ENCODE data around the gene URM1.
A peak's percentile ranks its signal among the peaks of the same experiment; 100 is the strongest.

Gene URM1

GRCh38 chr9:128349772-128350171 is 21.4 kb upstream of the URM1 start:
- no peak for DNase-seq

- no peak for DNase-seq
Observed at GRCh38 chr9:128355451-128355850, 15.7 kb upstream of the URM1 start.

- no peak for DNase-seq
Observed at GRCh38 chr9:128358090-128358489, 13.1 kb upstream of the URM1 start.

- no peak for DNase-seq
Observed at GRCh38 chr9:128358861-128359260, 12.3 kb upstream of the URM1 start.

- no peak for DNase-seq
Observed at GRCh38 chr9:128360826-128361225, 10.3 kb upstream of the URM1 start.

- DNase-seq, result no peak
Observed at GRCh38 chr9:128361296-128361985, 9.7 kb upstream of the URM1 start.

- DNase-seq, result peak; percentile 19
Observed at GRCh38 chr9:128361986-128362646, 9.1 kb upstream of the URM1 start.

GRCh38 chr9:128362774-128363173 is 8.4 kb upstream of the URM1 start:
- DNase-seq, result no peak

- DNase-seq, result no peak
Observed at GRCh38 chr9:128365525-128365924, 5.6 kb upstream of the URM1 start.

- no peak for DNase-seq
Observed at GRCh38 chr9:128369024-128369706, 2.0 kb upstream of the URM1 start.

GRCh38 chr9:128370367-128370751 is 815 bp upstream of the URM1 start:
- DNase-seq, result no peak

GRCh38 chr9:128371630-128372117 is 500 bp downstream of the URM1 start:
- DNase-seq, result no peak

GRCh38 chr9:128372188-128372641 is 1.0 kb downstream of the URM1 start:
- no peak for DNase-seq

GRCh38 chr9:128372784-128373183 is 1.6 kb downstream of the URM1 start:
- DNase-seq, result no peak

GRCh38 chr9:128374221-128374675 is 3.1 kb downstream of the URM1 start:
- DNase-seq, result no peak

- no peak for DNase-seq
Observed at GRCh38 chr9:128375865-128376264, 4.7 kb downstream of the URM1 start.

- no peak for DNase-seq
Observed at GRCh38 chr9:128382261-128382660, 11.1 kb downstream of the URM1 start.

GRCh38 chr9:128383007-128383753 is 12.0 kb downstream of the URM1 start:
- DNase-seq, result no peak

GRCh38 chr9:128383791-128384190 is 12.6 kb downstream of the URM1 start:
- DNase-seq, result no peak

GRCh38 chr9:128384801-128385495 is 13.8 kb downstream of the URM1 start:
- no peak for DNase-seq

- DNase-seq, result no peak
Observed at GRCh38 chr9:128385496-128386460, 14.6 kb downstream of the URM1 start.

Data from NCI-H187 treated with DMSO at 0.1 percent for 48 hours (cell line).